Endothelial cell of umbilical vein (primary cell): ENCODE data around the gene EIF5AL1. TPM values are rescaled to one million over a fixed set of nuclear protein-coding genes. Genes with fewer than 3 reads are reported as not detected.

Experiments
- BruUV-seq: library from RNA; stranded (reverse); fragments of 400-500 nt; replicated peaks from 2 replicates; lab custom pipeline; 2021; lab: Mats Ljungman, UMichigan
- CTCF ChIA-PET: fragments of 300-600, 350-600 bp; sonication (Branson Sonifier 250); formaldehyde crosslinking; loops from one replicate; lab custom pipeline; 2021; ENCODE audit warnings: antibody characterized with exemption, inconsistent platforms; lab: Charles Lee
- POLR2A ChIA-PET: fragments of 300-600, 350-600 bp; sonication (Branson Sonifier 250); formaldehyde crosslinking; loops from one replicate; lab custom pipeline; 2021; ENCODE audit warnings: antibody characterized with exemption, inconsistent platforms; lab: Charles Lee
- DNase-seq: peaks from one replicate; pipeline ENCODE4 v3.0.0-alpha.2; 2011; ENCODE audit warnings: low read depth, low spot score
- FAIRE-seq: peaks from 2 replicates; lab custom pipeline; 2011; peaks lifted over from hg19 to GRCh38; lab: Jason Lieb, UNC
- H2AFZ ChIP-seq: 2 replicates; pipeline ENCODE4 v1.6.0; 2012; ENCODE audit warnings: low read depth, low read length, control low read depth, inconsistent platforms
- H3K27ac ChIP-seq: 2 replicates; pipeline ENCODE4 v1.5.1; 2011; ENCODE audit warnings: low read depth, mild to moderate bottlenecking, control low read depth, low read length, moderate library complexity; ENCODE audit not compliant: insufficient read depth
- H3K27me3 ChIP-seq, 2 experiments: 2 replicates each; pipeline versions ENCODE4 v1.6.0 to v1.6.1; 2011; ENCODE audit warnings: low read length in 2 of 2, mixed read lengths in 1 of 2; ENCODE audit not compliant: control insufficient read depth in 2 of 2, insufficient read depth in 2 of 2
- H3K36me3 ChIP-seq, 2 experiments: 2 replicates in 1 of 2; 3 replicates in 1 of 2; pipeline ENCODE4 v1.5.1; 2011; ENCODE audit warnings: low read length in 2 of 2, mild to moderate bottlenecking in 1 of 2, moderate library complexity in 1 of 2; ENCODE audit not compliant: control insufficient read depth in 2 of 2, insufficient read depth in 2 of 2; ENCODE audit errors: extremely low read depth in 1 of 2
- H3K4me1 ChIP-seq: 3 replicates; pipeline ENCODE4 v1.5.1; 2011; ENCODE audit warnings: mild to moderate bottlenecking, low read length; ENCODE audit not compliant: control insufficient read depth, insufficient read depth; ENCODE audit errors: extremely low read depth
- H3K4me2 ChIP-seq: 2 replicates; pipeline ENCODE4 v1.6.1; 2011; ENCODE audit warnings: low read length, control low read depth, mixed read lengths; ENCODE audit not compliant: insufficient read depth
- H3K4me3 ChIP-seq, 3 experiments: fragments of 200-600 bp in 1 of 3; sonication (generic), shearing (Covaris generic) in 1 of 3; replicated peaks in 1 of 3; 2 replicates each; pipeline ENCODE4 v1.5.1; 2011 to 2016; ENCODE audit warnings: control low read depth in 3 of 3, low read length in 3 of 3, mild to moderate bottlenecking in 2 of 3, inconsistent platforms in 1 of 3, low read depth in 1 of 3, moderate library complexity in 1 of 3; ENCODE audit not compliant: insufficient read depth in 1 of 3
- H3K79me2 ChIP-seq: 2 replicates; pipeline ENCODE4 v1.6.0; 2012; ENCODE audit warnings: low read length, inconsistent platforms; ENCODE audit not compliant: control insufficient read depth, insufficient read depth
- H3K9ac ChIP-seq: replicated peaks from 2 replicates; pipeline ENCODE3; 2011; ENCODE audit warnings: low read length, control low read depth; ENCODE audit not compliant: insufficient read depth; ENCODE audit errors: extremely low read depth
- H3K9me1 ChIP-seq: replicated peaks from 3 replicates; pipeline ENCODE4 v1.6.0; 2011; ENCODE audit warnings: mild to moderate bottlenecking, low read length; ENCODE audit not compliant: control insufficient read depth, insufficient read depth; ENCODE audit errors: extremely low read depth
- H3K9me3 ChIP-seq: replicated peaks from 2 replicates; pipeline ENCODE4 v1.5.1; 2012; ENCODE audit warnings: low read length, inconsistent platforms; ENCODE audit not compliant: control insufficient read depth, insufficient read depth
- H4K20me1 ChIP-seq: replicated peaks from 2 replicates; pipeline ENCODE3; 2011; ENCODE audit warnings: mild to moderate bottlenecking, low read length; ENCODE audit not compliant: control insufficient read depth, insufficient read depth; ENCODE audit errors: extremely low read depth
- EZH2 ChIP-seq: IDR thresholded peaks from 2 replicates; pipeline ENCODE4 v1.6.1; 2012; ENCODE audit warnings: borderline replicate concordance, low read depth, mild to moderate bottlenecking, moderate library complexity, low read length, inconsistent platforms; ENCODE audit not compliant: severe bottlenecking
- FOS ChIP-seq: IDR thresholded peaks from 2 replicates; pipeline ENCODE4 v1.6.1; 2011; ENCODE audit warnings: mild to moderate bottlenecking, low read length, moderate library complexity, borderline replicate concordance; ENCODE audit not compliant: insufficient read depth
- GATA2 ChIP-seq: IDR thresholded peaks from 2 replicates; pipeline ENCODE4 v1.7.0; 2011; ENCODE audit warnings: low read depth, mild to moderate bottlenecking, moderate library complexity, mixed read lengths, low read length; ENCODE audit not compliant: insufficient read length, insufficient read depth
- JUN ChIP-seq: IDR thresholded peaks from 2 replicates; pipeline ENCODE4 v1.6.1; 2011; ENCODE audit warnings: borderline replicate concordance, low read depth; ENCODE audit not compliant: insufficient read length, insufficient read depth
- MYC ChIP-seq: IDR thresholded peaks from one replicate; pipeline ENCODE4 v1.6.1; 2011; ENCODE audit warnings: mild to moderate bottlenecking, low read depth, low read length
- POLR2A ChIP-seq: IDR thresholded peaks from 2 replicates; pipeline ENCODE4 v1.6.1; 2012; ENCODE audit warnings: low read depth, mild to moderate bottlenecking, control low read depth, low read length
- POLR2AphosphoS5 ChIP-seq: IDR thresholded peaks from 2 replicates; pipeline ENCODE4 v1.6.1; 2012; ENCODE audit warnings: low read depth, mild to moderate bottlenecking, control low read depth, low read length, moderate library complexity; ENCODE audit not compliant: insufficient read depth
- dilution Hi-C: fragments of 300-500 bp; cut with MboI; formaldehyde crosslinking; loops from one replicate; pipeline ENCODE4 v1.15.0; 2019; ENCODE audit warnings: low sequenced_read_pairs; ENCODE audit not compliant: extremely low pct_ligation_motif_present
- intact Hi-C: fragments of 100-400 bp; cut with micrococcal nuclease; formaldehyde crosslinking; loops from one replicate; pipeline ENCODE4 v1.10.0; 2022
- polyA plus RNA-seq, 4 experiments: library from polyadenylated mRNA; depleted of rRNA in 3 of 4; stranded (reverse) in 3 of 4; unstranded in 1 of 4; fragments of >200 nt; gene quantifications; 2 replicates each; pipeline versions ENCODE4 v1.2.1 to v1.2.3, GENCODE V29; 2011 to 2012; ENCODE audit warnings: missing spikeins in 1 of 4
- total RNA-seq: library from RNA; stranded (reverse); gene quantifications from 2 replicates; pipeline ENCODE4 v1.2.3, GENCODE V29; 2021
- TF ChIP-seq, protein P1 (sequence below): IDR thresholded peaks from 2 replicates; pipeline ENCODE4 v1.6.1; 2011; ENCODE audit not compliant: insufficient read depth, insufficient read length
- TF ChIP-seq, protein P2 (sequence below), 2 donors: IDR thresholded peaks; 1 replicate in 1 of 2; 2 replicates in 1 of 2; pipeline ENCODE4 v1.5.1; 2011; ENCODE audit warnings: low read length in 2 of 2, mild to moderate bottlenecking in 2 of 2, moderate library complexity in 2 of 2, control low read depth in 1 of 2, inconsistent platforms in 1 of 2, low read depth in 1 of 2; ENCODE audit not compliant: insufficient read depth in 1 of 2; ENCODE audit errors: extremely low read depth in 1 of 2

EIF5AL1 gene
- total and polyA plus RNA-seq, 2 donors (not counting 3 experiments of a cell fraction or from before 2014, with no cell fraction given) = 0.29 to 1.0 TPM

DNA sequence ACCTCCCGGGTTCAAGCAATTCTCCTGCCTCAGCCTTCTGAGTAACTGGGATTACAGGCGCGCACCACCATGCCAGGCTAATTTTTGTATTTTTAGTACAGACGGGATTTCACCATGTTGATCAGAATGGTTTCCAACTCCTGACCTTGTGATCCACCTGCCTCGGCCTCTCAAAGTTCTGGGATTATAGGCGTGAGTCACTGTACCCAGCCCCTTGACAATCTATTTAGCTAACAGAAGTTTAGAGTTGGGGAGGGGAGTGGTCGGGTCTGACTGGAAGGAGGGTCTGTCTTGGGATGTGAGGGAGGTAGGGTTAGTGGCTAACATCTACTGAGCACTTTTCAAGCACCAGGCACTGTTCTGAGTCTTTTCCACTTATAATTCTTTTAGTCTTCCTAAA is 39.9 kb upstream of the EIF5AL1 start:
- Histone ChIP-seq H3K27ac (no peak overlapping the region), H4K20me1 (no peaks in the 10 kb centered on the region), H3K4me1 (no peaks in the 10 kb centered on the region), H3K4me2 (no peak overlapping the region), H3K27me3 (peaks cover 10 to 16% of the 10 kb centered on the region in 2 experiments), H3K9me1 (no peaks in the 10 kb centered on the region), H3K79me2 (no peaks in the 10 kb centered on the region), H3K4me3 (no peak overlapping the region), H2AFZ (no peak overlapping the region), H3K9ac (no peak overlapping the region), H3K36me3 (no peaks in the 10 kb centered on the region), H3K9me3 (no peaks in the 10 kb centered on the region)
- POLR2A ChIA-PET = no interaction called here
- FAIRE-seq = no peak
- BruUV-seq = no TSS peak
- no peak for DNase-seq
- no peak for TF ChIP-seq GATA2
- TF ChIP-seq JUN = no peak
- TF ChIP-seq, protein P1, sequence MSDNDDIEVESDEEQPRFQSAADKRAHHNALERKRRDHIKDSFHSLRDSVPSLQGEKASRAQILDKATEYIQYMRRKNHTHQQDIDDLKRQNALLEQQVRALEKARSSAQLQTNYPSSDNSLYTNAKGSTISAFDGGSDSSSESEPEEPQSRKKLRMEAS = no peak
- no peak for TF ChIP-seq FOS
- no peak for TF ChIP-seq POLR2A
- TF ChIP-seq, protein P2, sequence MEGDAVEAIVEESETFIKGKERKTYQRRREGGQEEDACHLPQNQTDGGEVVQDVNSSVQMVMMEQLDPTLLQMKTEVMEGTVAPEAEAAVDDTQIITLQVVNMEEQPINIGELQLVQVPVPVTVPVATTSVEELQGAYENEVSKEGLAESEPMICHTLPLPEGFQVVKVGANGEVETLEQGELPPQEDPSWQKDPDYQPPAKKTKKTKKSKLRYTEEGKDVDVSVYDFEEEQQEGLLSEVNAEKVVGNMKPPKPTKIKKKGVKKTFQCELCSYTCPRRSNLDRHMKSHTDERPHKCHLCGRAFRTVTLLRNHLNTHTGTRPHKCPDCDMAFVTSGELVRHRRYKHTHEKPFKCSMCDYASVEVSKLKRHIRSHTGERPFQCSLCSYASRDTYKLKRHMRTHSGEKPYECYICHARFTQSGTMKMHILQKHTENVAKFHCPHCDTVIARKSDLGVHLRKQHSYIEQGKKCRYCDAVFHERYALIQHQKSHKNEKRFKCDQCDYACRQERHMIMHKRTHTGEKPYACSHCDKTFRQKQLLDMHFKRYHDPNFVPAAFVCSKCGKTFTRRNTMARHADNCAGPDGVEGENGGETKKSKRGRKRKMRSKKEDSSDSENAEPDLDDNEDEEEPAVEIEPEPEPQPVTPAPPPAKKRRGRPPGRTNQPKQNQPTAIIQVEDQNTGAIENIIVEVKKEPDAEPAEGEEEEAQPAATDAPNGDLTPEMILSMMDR (IDR thresholded peaks at IDR 0.05; ENCODE audit: extremely low read depth in 1 of 2, insufficient read depth in 1 of 2, low read depth in 1 of 2, low read length in 2 of 2) = no peak
- TF ChIP-seq MYC = no peak
- TF ChIP-seq POLR2AphosphoS5 = no peak
- TF ChIP-seq EZH2 = no peak
- dilution Hi-C loops (no loop called here), intact Hi-C loops (no loop called here)
- CTCF ChIA-PET = interaction anchor here (0.9 to 2.0 kb wide), 5 partner anchors 14 to 98 kb away, joined by 4 to 22 read pairs (median 5); no protein-coding TSS in a partner anchor
